CD14-positive monocyte (primary cell): ENCODE measurements around the gene ATP6V0A1. TPM values are rescaled to one million over a fixed set of nuclear protein-coding genes. Genes with fewer than 3 reads are reported as not detected.
A peak's percentile ranks its signal among the peaks of the same experiment; 100 is the strongest.

ENCODE experiments used
- DNase-seq, 3 donors: peaks; one replicate each; pipeline ENCODE4 v3.0.0-alpha.2; 2011 to 2022
- H2AFZ ChIP-seq: 2 replicates; pipeline ENCODE4 v1.6.0; 2012; ENCODE audit warnings: mild to moderate bottlenecking, low read depth, low read length, inconsistent platforms; ENCODE audit not compliant: insufficient read depth, poor library complexity, severe bottlenecking
- H3K27ac ChIP-seq, 2 donors: 1 replicate in 1 of 2; 2 replicates in 1 of 2; pipeline ENCODE4 v1.5.1; 2012 to 2013; ENCODE audit warnings: low read length in 2 of 2, control low read depth in 1 of 2, inconsistent platforms in 1 of 2, low read depth in 1 of 2, mild to moderate bottlenecking in 1 of 2
- H3K27me3 ChIP-seq, 2 donors: one replicate each; pipeline versions ENCODE4 v1.6.0 to v1.6.1; 2011 to 2013; ENCODE audit warnings: low read length in 2 of 2; ENCODE audit not compliant: control insufficient read depth in 2 of 2, insufficient read depth in 2 of 2
- H3K36me3 ChIP-seq, 2 donors: replicated peaks in 1 of 2; 1 replicate in 1 of 2; 2 replicates in 1 of 2; pipeline versions ENCODE4 v1.5.1 to v1.6.1; 2012 to 2013; ENCODE audit warnings: low read length in 2 of 2, control low read depth in 1 of 2, inconsistent platforms in 1 of 2, mild to moderate bottlenecking in 1 of 2; ENCODE audit not compliant: insufficient read depth in 2 of 2, control insufficient read depth in 1 of 2
- H3K4me1 ChIP-seq, 2 donors: 1 replicate in 1 of 2; 2 replicates in 1 of 2; pipeline versions ENCODE4 v1.5.1 to v1.6.1; 2012 to 2013; ENCODE audit warnings: low read length in 2 of 2, control low read depth in 1 of 2, inconsistent platforms in 1 of 2, mild to moderate bottlenecking in 1 of 2, moderate library complexity in 1 of 2; ENCODE audit not compliant: insufficient read depth in 2 of 2, control insufficient read depth in 1 of 2
- H3K4me2 ChIP-seq: replicated peaks from 2 replicates; pipeline ENCODE3; 2012; ENCODE audit warnings: low read length, moderate library complexity, mild to moderate bottlenecking; ENCODE audit not compliant: poor library complexity, severe bottlenecking; ENCODE audit errors: extremely low read depth
- H3K4me3 ChIP-seq, 3 experiments: fragments of 200-600 bp in 1 of 3; sonication (generic) in 1 of 3; replicated peaks in 1 of 3; 1 replicate in 2 of 3; 2 replicates in 1 of 3; pipeline ENCODE4 v1.5.1; 2011 to 2013; ENCODE audit warnings: low read length in 3 of 3, mild to moderate bottlenecking in 3 of 3, control low read depth in 2 of 3, low read depth in 2 of 3, inconsistent platforms in 1 of 3, moderate library complexity in 1 of 3
- H3K79me2 ChIP-seq: 2 replicates; pipeline ENCODE4 v1.6.0; 2012; ENCODE audit warnings: mild to moderate bottlenecking, control low read depth, inconsistent platforms, low read length, moderate library complexity; ENCODE audit not compliant: insufficient read depth
- H3K9ac ChIP-seq: 2 replicates; pipeline ENCODE4 v1.6.0; 2017; ENCODE audit warnings: low read length, mild to moderate bottlenecking; ENCODE audit not compliant: insufficient read depth, poor library complexity, severe bottlenecking
- H3K9me3 ChIP-seq, 2 donors: replicated peaks in 1 of 2; 1 replicate in 1 of 2; 2 replicates in 1 of 2; pipeline versions ENCODE4 v1.5.1 to v1.6.1; 2012 to 2013; ENCODE audit warnings: low read length in 2 of 2, control low read depth in 1 of 2; ENCODE audit not compliant: control insufficient read depth in 1 of 2, insufficient read depth in 1 of 2
- H4K20me1 ChIP-seq: 2 replicates; pipeline ENCODE4 v1.6.0; 2012; ENCODE audit warnings: mild to moderate bottlenecking, low read length, control low read depth, moderate library complexity; ENCODE audit not compliant: insufficient read depth
- H3K27ac Mint-ChIP-seq, 7 donors: one replicate each; pipeline ENCODE4 v1.8.0; 2020; ENCODE audit warnings: mild to moderate bottlenecking in 7 of 7, mixed read lengths in 7 of 7, moderate library complexity in 6 of 7, inconsistent platforms in 2 of 7
- H3K27me3 Mint-ChIP-seq, 3 donors: one replicate each; pipeline ENCODE4 v1.8.0; 2021 to 2022; ENCODE audit warnings: low read depth in 3 of 3, mild to moderate bottlenecking in 3 of 3, mixed read lengths in 3 of 3, moderate library complexity in 3 of 3, inconsistent platforms in 1 of 3
- H3K36me3 Mint-ChIP-seq, 2 donors: one replicate each; pipeline ENCODE4 v1.8.0; 2020; ENCODE audit warnings: mixed read lengths in 2 of 2, inconsistent platforms in 1 of 2, mild to moderate bottlenecking in 1 of 2
- H3K4me1 Mint-ChIP-seq: one replicate; pipeline ENCODE4 v1.8.0; 2020; ENCODE audit warnings: mild to moderate bottlenecking, mixed read lengths
- H3K4me3 Mint-ChIP-seq, 2 donors: one replicate each; pipeline ENCODE4 v1.8.0; 2020; ENCODE audit warnings: mild to moderate bottlenecking in 2 of 2, mixed read lengths in 2 of 2, moderate library complexity in 1 of 2
- H3K9me3 Mint-ChIP-seq, 7 donors: one replicate each; pipeline ENCODE4 v1.8.0; 2020 to 2022; ENCODE audit warnings: mixed read lengths in 7 of 7, mild to moderate bottlenecking in 6 of 7, moderate library complexity in 6 of 7, inconsistent platforms in 2 of 7
- CTCF ChIP-seq: fragments of 200-600 bp; IDR thresholded peaks from one replicate; pipeline ENCODE4 v1.8.0; 2022; ENCODE audit warnings: antibody characterized with exemption, mild to moderate bottlenecking
- WGBS: methylation state at CpG from one replicate; pipeline ENCODE4 v1.1.5; 2013; ENCODE audit warnings: missing lambda C conversion rate; ENCODE audit not compliant: insufficient coverage; 5-methylcytosine and 5-hydroxymethylcytosine counted together
- intact Hi-C, 2 donors: fragments of 100-400 bp; cut with micrococcal nuclease; formaldehyde crosslinking; loops; one replicate each; pipeline versions ENCODE4 v1.15.0 to v1.15.1; 2023
- polyA plus RNA-seq, 3 donors: library from polyadenylated mRNA; depleted of rRNA in 1 of 3; unstranded in 2 of 3; stranded (reverse) in 1 of 3; fragments of 300-500 nt in 2 of 3; fragments of >200 nt in 1 of 3; fragmentation: Illumina TruSeq in 2 of 3; gene quantifications; 1 replicate in 2 of 3; 2 replicates in 1 of 3; pipeline ENCODE4 v1.2.3, GENCODE V29; 2012 to 2021

ATP6V0A1 gene
- polyA plus RNA-seq, 3 donors = 36.1 to 126 (median 55.1) TPM

- WGBS = 23% methylated on average over 8 of the region's 9 CpGs
- H3K9ac ChIP-seq = no peak overlapping the region
- intact Hi-C loops = loop anchor here (5.0 to 10.0 kb wide), 4 partner anchors 61 to 196 kb away; partner anchors contain the start of genes ATP6V0A1 (in 1 of the 2) and CAVIN1 (in 1 of the 2)
Observed at GRCh38 chr17:42518046-42518754, 59.5 kb downstream of the ATP6V0A1 start.

More at GRCh38 chr17:42518046-42518754, 59.5 kb downstream of the ATP6V0A1 start:
- H3K27ac Mint-ChIP-seq = peak overlapping the region; percentile 85 to 93 (median 91)
- H3K27me3 Mint-ChIP-seq = peaks cover 1 to 5% (median 3%) of the 10 kb centered on the region in 3 donors
- Histone ChIP-seq H4K20me1 (peaks cover 66% of the 10 kb centered on the region), H2AFZ (no peak overlapping the region), H3K27me3 (no peaks in the 10 kb centered on the region), H3K9me3 (no peaks in the 10 kb centered on the region), H3K4me1 (peaks cover 36 to 38% of the 10 kb centered on the region in 2 donors), H3K27ac (peak overlapping the region; percentile 57 to 68), H3K36me3 (peaks cover 50 to 65% of the 10 kb centered on the region in 2 donors), H3K4me3 (peak overlapping the region in 1 of 3 experiments; percentile 31), H3K79me2 (no peaks in the 10 kb centered on the region), H3K4me2 (peak overlapping the region; percentile 45)
- peak; percentile 78 to 92 (median 87) for DNase-seq
- H3K4me1 Mint-ChIP-seq = peaks cover 41% of the 10 kb centered on the region
- peak overlapping the region; percentile 50 to 81 for H3K4me3 Mint-ChIP-seq
- no peak for TF ChIP-seq CTCF
- H3K36me3 Mint-ChIP-seq = peaks cover 63 to 89% of the 10 kb centered on the region in 2 donors
- no peaks in the 10 kb centered on the region for H3K9me3 Mint-ChIP-seq
